ENCODE data around the gene MYLK. TPM values are rescaled to one million over a fixed set of nuclear protein-coding genes. Genes with fewer than 3 reads are reported as not detected.
A peak's percentile ranks its signal among the peaks of the same experiment; 100 is the strongest.

The MYLK gene
- total and polyA plus RNA-seq, 2 of the 4 experiments (the other 2 are of a cell fraction): 299 to 484 TPM

GRCh38 chr3:123815981-123816380 is 68.2 kb downstream of the MYLK start:
- Histone ChIP-seq H3K23ac (ENCODE audit: low read depth, low read length) (peak overlapping the region; percentile 88; the same call in 1 of the 2 replicates), H4K5ac (ENCODE audit: low read depth, low read length) (peak overlapping the region; percentile 77), H3K27ac (ENCODE audit: insufficient read depth, low read length) (peak overlapping the region; percentile 63), H3K36me3 (ENCODE audit: control insufficient read depth, insufficient read depth, low read length) (peaks cover 52% of the 10 kb centered on the region), H2AFZ (replicated peaks; ENCODE audit: low read length, poor library complexity) (no peak overlapping the region), H3K4me3 (ENCODE audit: insufficient read depth, low read depth, low read length) (no peak overlapping the region), H3K9ac (ENCODE audit: low read depth, low read length) (peak overlapping the region; percentile 7; the same call in 1 of the 2 replicates), H3K9me1 (ENCODE audit: insufficient read depth, low read length) (peaks cover 44% of the 10 kb centered on the region), H2AK5ac (ENCODE audit: low read depth, low read length) (peak overlapping the region; percentile 87), H2BK20ac (ENCODE audit: low read depth, low read length) (peak overlapping the region; percentile 97), H3K18ac (ENCODE audit: low read depth, low read length) (peak overlapping the region; percentile 83), H4K20me1 (ENCODE audit: insufficient read depth, low read length) (no peaks in the 10 kb centered on the region), H3K56ac (ENCODE audit: extremely low read depth, insufficient read depth, low read length) (peak overlapping the region; percentile 72; the same call in 1 of the 2 replicates), H2BK5ac (ENCODE audit: low read depth, low read length, poor library complexity, severe bottlenecking) (peak overlapping the region; percentile 97), H2BK15ac (ENCODE audit: low read depth, low read length) (peak overlapping the region; percentile 64), H3K4me2 (ENCODE audit: low read depth, low read length) (no peak overlapping the region), H3K27me3 (ENCODE audit: control insufficient read depth, insufficient read depth, low read length) (no peaks in the 10 kb centered on the region), H4K8ac (ENCODE audit: low read depth in 2 of 2, low read length in 2 of 2) (peak overlapping the region; percentile 90 to 97), H3K14ac (replicated peaks; ENCODE audit: low read depth, low read length) (peak overlapping the region; percentile 92), H2BK120ac (ENCODE audit: low read depth, low read length) (peak overlapping the region; percentile 95), H3K9me3 (ENCODE audit: control insufficient read depth, insufficient read depth, low read length) (no peaks in the 10 kb centered on the region), H4K91ac (ENCODE audit: insufficient read depth, low read depth, low read length) (peak overlapping the region; percentile 95), H3K4ac (ENCODE audit: low read depth, low read length) (peak overlapping the region; percentile 99), H2AK9ac (replicated peaks; ENCODE audit: low read depth, low read length, poor library complexity) (peak overlapping the region; percentile 62), H3K4me1 (ENCODE audit: control insufficient read depth, insufficient read depth, low read length) (peaks cover 37% of the 10 kb centered on the region), H3K79me1 (ENCODE audit: low read depth in 1 of 2, low read length in 2 of 2) (peaks cover 53 to 79% of the 10 kb centered on the region in 2 experiments)
- TF ChIP-seq POLR2A (IDR thresholded peaks at IDR 0.05; ENCODE audit: low read depth, low read length): no peak
- TF ChIP-seq BHLHE40 (IDR thresholded peaks at IDR 0.05; ENCODE audit: low read depth, low read length): no peak
- TF ChIP-seq FOS (IDR thresholded peaks at IDR 0.05; ENCODE audit: low read depth, low read length): no peak
- TF ChIP-seq MXI1 (IDR thresholded peaks at IDR 0.05; ENCODE audit: borderline replicate concordance, low read depth, low read length): no peak
- no peak for TF ChIP-seq RFX5 (IDR thresholded peaks at IDR 0.05; ENCODE audit: low read depth, low read length)
- no peak for TF ChIP-seq NFE2L2 (IDR thresholded peaks at IDR 0.05; ENCODE audit: low read depth, low read length)
- TF ChIP-seq MAZ (IDR thresholded peaks at IDR 0.05; ENCODE audit: borderline replicate concordance, low read depth, low read length): no peak
- no peak for TF ChIP-seq CEBPB (IDR thresholded peaks at IDR 0.05; ENCODE audit: low read depth, low read length)
- TF ChIP-seq MAFK (IDR thresholded peaks at IDR 0.05; ENCODE audit: low read depth, low read length): no peak
- no peak for TF ChIP-seq SMC3 (IDR thresholded peaks at IDR 0.05; ENCODE audit: low read depth, low read length)
- no peak for TF ChIP-seq ELK1 (IDR thresholded peaks at IDR 0.05; ENCODE audit: borderline replicate concordance, low read depth, low read length)
- no peak for TF ChIP-seq USF2 (IDR thresholded peaks at IDR 0.05; ENCODE audit: low read depth, low read length)
- no peak for TF ChIP-seq CTCF (conservative IDR thresholded peaks at IDR 0.05; ENCODE audit: low read depth, low read length)
- DNase-seq (no peak), ATAC-seq (ENCODE audit: low read depth) (no peak)
- ChIA-PET CTCF (no interaction called here), POLR2A (ENCODE audit: unreplicated experiment) (no interaction called here)
- no CpG with 5 or more reads among the region's 1 CpG for WGBS, 2 experiments (ENCODE audit: extremely low coverage in 2 of 2, insufficient read length in 1 of 2)
- in situ Hi-C loops (cut with MboI; ENCODE audit: low sequenced_read_pairs): no loop called here
- intact Hi-C loops (cut with micrococcal nuclease): no loop called here
- BruUV-seq (replicated peaks): no TSS peak
- dilution Hi-C loops (cut with HindIII; ENCODE audit: low sequenced_read_pairs, unreplicated experiment): no loop called here

All from IMR-90 (cell line).